Measurements from ENCODE around the gene FAM184A.

GRCh38 chr6:118959903-118960302 is 118.6 kb downstream of the FAM184A start:
- TF ChIP-seq CTCF (IDR thresholded peaks at IDR 0.05), result no peak
- TF ChIP-seq POLR2A (IDR thresholded peaks at IDR 0.05), result no peak
